ENCODE data around the gene KIF21B. TPM values are rescaled to one million over a fixed set of nuclear protein-coding genes. Genes with fewer than 3 reads are reported as not detected.

KIF21B gene
- total and polyA plus RNA-seq, 2 of the 8 experiments (the other 6 are each of a cell fraction or from before 2014, with no cell fraction given): 10.8 to 26.5 TPM

DNA sequence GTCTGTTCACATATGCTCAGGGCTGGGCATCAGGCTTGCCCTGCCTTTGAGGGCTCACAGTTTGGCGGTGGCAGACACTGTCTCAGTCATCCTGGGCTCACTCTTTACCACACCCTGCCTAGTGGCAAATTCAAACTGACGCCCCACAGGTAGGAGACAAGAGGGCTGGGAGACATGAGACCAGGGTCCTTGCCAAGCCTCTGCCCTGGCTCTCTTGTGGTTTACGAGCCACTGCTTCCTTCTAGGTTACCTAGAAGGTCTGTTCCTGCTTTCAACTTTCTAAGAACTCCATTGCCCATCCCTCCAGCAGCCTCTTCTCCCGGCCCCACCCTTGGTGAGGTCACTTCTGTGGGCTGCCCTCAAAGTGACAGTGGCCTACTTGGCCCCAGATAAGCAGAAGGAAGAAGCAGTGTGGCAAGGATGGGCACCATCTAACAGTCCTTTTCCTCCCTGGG is 10.5 kb downstream of the KIF21B start (continued):
- TF ChIP-seq, protein P1, sequence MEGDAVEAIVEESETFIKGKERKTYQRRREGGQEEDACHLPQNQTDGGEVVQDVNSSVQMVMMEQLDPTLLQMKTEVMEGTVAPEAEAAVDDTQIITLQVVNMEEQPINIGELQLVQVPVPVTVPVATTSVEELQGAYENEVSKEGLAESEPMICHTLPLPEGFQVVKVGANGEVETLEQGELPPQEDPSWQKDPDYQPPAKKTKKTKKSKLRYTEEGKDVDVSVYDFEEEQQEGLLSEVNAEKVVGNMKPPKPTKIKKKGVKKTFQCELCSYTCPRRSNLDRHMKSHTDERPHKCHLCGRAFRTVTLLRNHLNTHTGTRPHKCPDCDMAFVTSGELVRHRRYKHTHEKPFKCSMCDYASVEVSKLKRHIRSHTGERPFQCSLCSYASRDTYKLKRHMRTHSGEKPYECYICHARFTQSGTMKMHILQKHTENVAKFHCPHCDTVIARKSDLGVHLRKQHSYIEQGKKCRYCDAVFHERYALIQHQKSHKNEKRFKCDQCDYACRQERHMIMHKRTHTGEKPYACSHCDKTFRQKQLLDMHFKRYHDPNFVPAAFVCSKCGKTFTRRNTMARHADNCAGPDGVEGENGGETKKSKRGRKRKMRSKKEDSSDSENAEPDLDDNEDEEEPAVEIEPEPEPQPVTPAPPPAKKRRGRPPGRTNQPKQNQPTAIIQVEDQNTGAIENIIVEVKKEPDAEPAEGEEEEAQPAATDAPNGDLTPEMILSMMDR (IDR thresholded peaks at IDR 0.05; ENCODE audit: control extremely low read depth in 1 of 3, insufficient read depth in 1 of 3, low read depth in 1 of 3, low read length in 3 of 3): no peak
- TF ChIP-seq CBX8 (IDR thresholded peaks at IDR 0.05; ENCODE audit: borderline replicate concordance, low read depth, low read length) (no peak), CREB1 (IDR thresholded peaks at IDR 0.05) (no peak), RBBP5 (IDR thresholded peaks at IDR 0.05; ENCODE audit: borderline replicate concordance, low read depth, low read length) (no peak)
